Stimulated activated naive CD4-positive, alpha-beta T cell treated with Interleukin-2 at 50 U/mL for 16 hours (primary cell): ENCODE results near the gene MXRA7.
A peak's percentile ranks its signal among the peaks of the same experiment; 100 is the strongest.
"Not testable (repeated sequence)": the region's sequence is repeated elsewhere in the genome, so short reads cannot be mapped to it uniquely, and the experiment has no call there.

ENCODE experiments used
- DNase-seq: peaks from one replicate; lab custom pipeline; 2025; lab: John Stamatoyannopoulos, UW

MXRA7 gene

GRCh38 chr17:76716146-76716838 is 5.5 kb upstream of the MXRA7 start:
- peak; percentile 15 for DNase-seq

- DNase-seq: no peak
Observed at GRCh38 chr17:76715496-76715830, 4.7 kb upstream of the MXRA7 start.

- DNase-seq: peak; percentile 62
Observed at GRCh38 chr17:76714822-76715495, 4.2 kb upstream of the MXRA7 start.

GRCh38 chr17:76714336-76714735 is 3.6 kb upstream of the MXRA7 start:
- no peak for DNase-seq

- DNase-seq: no peak
Observed at GRCh38 chr17:76713765-76714164, 3.0 kb upstream of the MXRA7 start.

GRCh38 chr17:76712321-76712720 is 1.6 kb upstream of the MXRA7 start:
- not testable (repeated sequence) for DNase-seq

- not testable (repeated sequence) for DNase-seq
Observed at GRCh38 chr17:76709951-76710862, 558 bp downstream of the MXRA7 start.

GRCh38 chr17:76709077-76709950 is 1.5 kb downstream of the MXRA7 start:
- DNase-seq: no peak

GRCh38 chr17:76707985-76708807 is 2.6 kb downstream of the MXRA7 start:
- no peak for DNase-seq

- DNase-seq: no peak
Observed at GRCh38 chr17:76706817-76707216, 3.9 kb downstream of the MXRA7 start.

- no peak for DNase-seq
Observed at GRCh38 chr17:76704805-76705204, 6.0 kb downstream of the MXRA7 start.

- DNase-seq: no peak
Observed at GRCh38 chr17:76702941-76703637, 7.7 kb downstream of the MXRA7 start.

- DNase-seq: no peak
Observed at GRCh38 chr17:76702076-76702475, 8.7 kb downstream of the MXRA7 start.

GRCh38 chr17:76701471-76701967 is 9.2 kb downstream of the MXRA7 start:
- DNase-seq: no peak

- no peak for DNase-seq
Observed at GRCh38 chr17:76700617-76701470, 9.9 kb downstream of the MXRA7 start.

GRCh38 chr17:76700270-76700616 is 10.5 kb downstream of the MXRA7 start:
- no peak for DNase-seq

- DNase-seq: not testable (repeated sequence)
Observed at GRCh38 chr17:76698466-76698977, 12.2 kb downstream of the MXRA7 start.

GRCh38 chr17:76697702-76698465 is 12.9 kb downstream of the MXRA7 start:
- DNase-seq: no peak
